HT-29 (cell line): Measurements from ENCODE around the gene HERC6. TPM values are rescaled to one million over a fixed set of nuclear protein-coding genes. Genes with fewer than 3 reads are reported as not detected.
A peak's percentile ranks its signal among the peaks of the same experiment; 100 is the strongest.
"Not testable (repeated sequence)": the region's sequence is repeated elsewhere in the genome, so short reads cannot be mapped to it uniquely, and the experiment has no call there.

ENCODE experiments used
- DNase-seq: peaks from one replicate; pipeline ENCODE4 v3.0.0-alpha.2; 2015; ENCODE audit warnings: low spot score
- total RNA-seq: library from RNA; depleted of rRNA; stranded (reverse); fragments of >200 nt; shearing (Covaris generic); gene quantifications from 2 replicates; pipeline ENCODE4 v1.2.3, GENCODE V29; 2014; rRNA removed

The HERC6 gene
- 9.5 and 12.8 TPM in 2 replicates for total RNA-seq

- peak; percentile 86 for DNase-seq
Observed at GRCh38 chr4:88378691-88379559, at the start of gene HERC6. Gene HERC6 (plus strand): TSS chr4:88378852. CDS start chr4:88378922, 70 bp downstream.

DNA sequence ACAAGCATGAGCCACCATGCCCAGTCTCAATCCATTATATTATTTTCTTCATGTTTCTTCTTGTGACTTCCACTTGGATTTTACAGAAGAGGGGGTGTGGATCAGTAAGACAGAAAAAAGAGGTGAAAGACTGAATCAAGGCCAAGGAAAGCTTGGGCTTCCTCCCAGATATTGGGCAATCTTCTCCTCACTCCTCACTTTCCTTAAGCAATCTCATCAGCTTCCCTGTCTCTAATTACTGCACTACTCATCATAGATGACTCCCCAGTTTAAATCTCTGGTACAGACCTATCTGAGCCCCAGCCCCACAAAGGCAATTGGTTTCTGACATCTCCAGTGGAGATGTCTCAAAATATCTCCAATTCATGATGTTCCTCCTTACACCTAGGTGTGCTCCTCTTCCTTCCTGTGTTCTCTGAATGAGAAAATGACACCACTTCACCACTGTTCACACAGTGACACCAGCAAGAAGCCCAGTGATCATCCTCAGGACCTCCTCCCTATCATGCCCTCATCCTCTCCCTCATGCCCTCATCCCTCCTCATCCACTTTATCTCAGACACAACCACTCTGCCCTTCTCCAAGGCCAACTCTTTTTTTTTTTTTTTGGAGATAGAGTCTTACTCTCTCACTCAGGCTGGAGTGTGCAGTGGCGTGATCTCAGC lies 44.8 kb upstream of the HERC6 start:
- DNase-seq = no peak

DNA sequence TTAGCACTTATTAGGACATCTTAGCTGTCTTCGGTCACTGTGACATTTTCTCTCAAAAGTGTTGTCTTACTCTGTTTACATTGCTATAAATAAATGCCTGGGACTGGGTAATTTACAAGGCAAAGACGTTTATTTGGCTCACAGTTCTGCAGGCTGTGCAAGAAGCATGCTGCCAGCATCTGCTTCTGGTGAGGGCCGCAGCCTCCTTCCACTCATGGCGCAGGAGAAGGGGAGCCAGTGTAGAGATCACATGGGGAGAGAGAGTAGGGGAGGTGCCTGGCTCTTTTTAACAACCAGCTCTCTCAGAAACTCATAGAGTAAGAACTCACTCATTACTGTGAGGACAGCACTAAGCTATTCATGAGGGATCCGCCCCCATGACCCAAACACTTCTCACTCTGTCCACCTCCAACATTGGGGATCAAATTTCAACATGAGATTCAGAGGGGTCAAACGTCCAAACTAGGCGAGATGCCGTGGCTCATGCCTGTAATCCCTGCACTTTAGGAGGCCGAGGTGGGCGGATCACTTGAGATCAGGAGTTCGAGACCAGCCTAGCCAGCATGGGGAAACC lies 43.5 kb upstream of the HERC6 start:
- no peak for DNase-seq

- DNase-seq = no peak
Observed at GRCh38 chr4:88341227-88342192, 37.1 kb upstream of the HERC6 start.

GRCh38 chr4:88346902-88347301 lies 31.8 kb upstream of the HERC6 start:
- DNase-seq = not testable (repeated sequence)

DNA sequence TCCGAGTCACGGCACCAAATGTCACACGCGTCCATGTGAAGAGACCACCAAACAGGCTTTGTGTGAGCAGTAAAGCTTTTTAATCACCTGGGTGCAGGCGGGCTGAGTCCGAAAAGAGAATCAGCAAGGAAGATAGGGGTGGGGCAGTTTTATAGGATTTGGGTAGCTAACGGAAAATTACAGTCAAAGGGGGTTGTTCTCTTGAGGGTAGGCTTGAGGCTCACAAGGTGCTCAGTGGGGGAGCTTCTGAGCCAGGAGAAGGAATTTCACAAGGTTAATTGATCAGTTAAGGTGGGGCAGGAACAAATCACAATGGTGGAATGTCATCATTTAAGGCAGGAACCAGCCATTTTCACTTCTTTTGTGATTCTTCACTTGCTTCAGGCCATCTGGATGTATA lies 29.9 kb upstream of the HERC6 start:
- DNase-seq = not testable (repeated sequence)

GRCh38 chr4:88350786-88351185 lies 27.9 kb upstream of the HERC6 start:
- DNase-seq = no peak

GRCh38 chr4:88352062-88352740 lies 26.5 kb upstream of the HERC6 start:
- DNase-seq = peak; percentile 39

DNA sequence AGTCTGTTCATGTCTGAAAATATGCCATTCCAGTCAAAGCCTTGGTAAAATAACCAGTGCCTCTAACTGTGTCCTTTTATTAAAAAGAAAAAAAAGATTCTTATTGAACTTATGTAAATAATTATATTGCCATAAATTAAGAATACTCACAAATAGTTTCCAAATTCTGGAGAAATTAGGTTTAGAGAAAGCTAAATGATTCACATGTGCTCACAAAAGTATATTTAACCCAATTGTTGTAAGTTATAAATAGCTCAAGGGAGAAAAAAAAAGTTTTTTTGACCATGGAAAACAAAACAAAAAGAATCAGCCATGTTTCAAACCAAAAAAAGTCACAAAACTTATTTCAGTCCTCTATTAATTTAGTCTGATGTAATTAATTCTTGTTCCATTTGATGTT lies 25.3 kb upstream of the HERC6 start:
- no peak for DNase-seq

- no peak for DNase-seq
Observed at GRCh38 chr4:88356771-88357170, 21.9 kb upstream of the HERC6 start.

GRCh38 chr4:88357262-88357661 lies 21.4 kb upstream of the HERC6 start:
- DNase-seq = no peak

- no peak for DNase-seq
Observed at GRCh38 chr4:88359558-88359957, 19.1 kb upstream of the HERC6 start.

DNA sequence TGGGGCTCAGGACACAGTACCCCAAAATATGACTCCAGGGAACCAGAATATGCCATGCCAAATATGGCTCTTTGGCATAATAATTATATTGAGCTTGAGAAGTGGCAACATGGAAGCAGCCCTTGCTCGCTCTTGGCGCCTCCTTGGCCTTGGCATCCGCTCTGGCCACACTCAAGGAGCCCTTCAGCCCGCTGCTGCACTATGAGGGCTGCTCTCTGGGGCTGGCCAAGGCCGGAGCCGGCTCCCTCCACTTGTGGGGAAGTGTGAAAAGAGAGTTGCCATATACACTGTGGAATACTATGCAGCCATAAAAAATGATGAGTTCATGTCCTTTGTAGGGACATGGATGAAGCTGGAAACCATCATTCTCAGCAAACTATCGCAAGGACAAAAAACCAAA lies 18.4 kb upstream of the HERC6 start:
- no peak for DNase-seq

GRCh38 chr4:88360791-88361190 lies 17.9 kb upstream of the HERC6 start:
- DNase-seq = no peak

GRCh38 chr4:88361217-88361773 lies 17.4 kb upstream of the HERC6 start:
- DNase-seq = not testable (repeated sequence)

- no peak for DNase-seq
Observed at GRCh38 chr4:88366460-88366859, 12.2 kb upstream of the HERC6 start.

DNA sequence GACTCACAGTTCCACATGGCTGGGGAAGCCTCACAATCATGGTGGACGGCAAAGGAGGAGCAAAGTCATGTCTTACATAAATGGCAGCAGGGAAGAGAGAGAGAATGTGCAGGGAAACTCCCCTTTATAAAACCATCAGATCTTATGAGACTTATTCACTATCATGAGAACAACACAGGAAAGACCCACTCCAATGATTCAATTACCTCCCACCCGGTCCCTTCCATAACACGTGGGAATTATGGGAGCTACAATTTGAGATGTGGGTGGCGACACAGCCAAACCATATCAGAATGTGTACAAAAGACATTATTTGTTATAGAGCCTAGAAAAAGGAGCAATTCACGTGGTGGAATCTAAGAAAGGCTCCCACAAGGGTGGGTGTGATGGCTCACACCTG lies 10.8 kb upstream of the HERC6 start:
- no peak for DNase-seq

DNA sequence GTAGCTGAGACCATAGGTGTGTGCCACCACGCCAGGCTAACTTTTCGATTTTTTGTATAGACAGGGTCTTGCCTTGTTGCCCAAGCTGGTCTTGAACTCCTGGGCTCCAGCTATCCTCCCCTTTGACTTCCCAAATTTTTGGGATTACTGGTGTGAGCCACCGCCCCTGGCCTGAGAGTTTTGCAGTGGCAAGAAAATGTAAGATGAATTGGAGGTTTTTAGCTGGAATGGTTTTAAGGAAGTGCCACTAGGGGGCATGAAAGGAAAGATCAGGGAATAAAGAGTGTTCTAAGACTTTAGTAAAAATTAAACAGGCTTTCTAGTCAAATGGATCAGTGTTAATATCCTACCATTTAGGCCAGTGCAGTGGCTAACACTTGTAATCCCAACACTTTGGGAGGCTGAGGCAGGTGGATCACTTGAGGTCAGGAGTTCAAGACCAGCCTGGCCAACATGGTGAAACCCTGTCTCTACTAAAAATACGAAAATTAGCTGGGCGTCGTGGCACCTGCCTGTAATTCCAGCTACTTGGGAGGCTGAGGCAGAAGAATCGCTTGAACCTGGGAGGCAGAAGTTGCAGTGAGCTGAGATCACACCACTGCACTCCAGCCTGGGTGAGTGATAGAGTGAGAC lies 9.4 kb upstream of the HERC6 start:
- DNase-seq = peak; percentile 62

GRCh38 chr4:88381123-88381522 lies 2.5 kb downstream of the HERC6 start:
- no peak for DNase-seq

DNA sequence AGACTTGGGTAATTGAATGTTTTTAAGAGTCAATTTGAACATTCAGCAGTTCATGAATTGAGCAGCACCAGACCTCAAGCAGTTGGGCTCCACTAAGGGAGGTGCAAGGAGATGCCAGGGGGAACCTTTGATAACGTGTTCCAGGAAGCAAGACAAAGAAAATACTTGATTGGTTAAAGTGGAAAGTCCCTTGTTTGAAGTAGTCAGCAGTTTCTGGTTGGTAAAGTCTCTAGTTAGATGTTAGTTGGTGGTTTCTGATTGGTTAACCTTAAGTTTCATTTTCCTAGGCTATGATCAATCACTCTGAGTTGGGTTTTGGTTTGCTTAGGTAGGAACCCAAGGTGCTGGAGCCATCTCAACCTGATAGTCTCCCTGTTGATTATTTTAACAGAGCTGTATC lies 4.0 kb downstream of the HERC6 start:
- DNase-seq = no peak
